ENCODE data around the gene GDE1.

DNA sequence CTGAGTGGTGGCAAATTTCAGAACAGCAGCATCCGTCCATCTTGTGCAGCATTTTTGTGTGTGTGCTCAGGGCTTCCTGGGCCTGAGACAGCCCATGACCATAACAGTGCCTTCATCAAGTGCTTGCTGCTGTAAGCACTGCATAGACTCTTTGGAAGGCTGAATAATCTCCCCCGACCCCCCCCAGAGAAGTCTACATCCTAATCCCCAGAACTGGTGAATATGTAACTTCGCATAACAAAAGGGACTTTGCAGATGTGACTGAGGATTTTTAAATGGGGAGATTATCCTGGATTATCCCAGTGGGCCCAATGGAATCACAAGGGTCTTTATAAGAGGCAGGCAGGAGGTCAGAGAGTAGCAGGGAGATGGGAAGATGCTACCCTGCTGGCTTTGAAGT lies 53.6 kb downstream of the GDE1 start:
- TF ChIP-seq, protein P1, sequence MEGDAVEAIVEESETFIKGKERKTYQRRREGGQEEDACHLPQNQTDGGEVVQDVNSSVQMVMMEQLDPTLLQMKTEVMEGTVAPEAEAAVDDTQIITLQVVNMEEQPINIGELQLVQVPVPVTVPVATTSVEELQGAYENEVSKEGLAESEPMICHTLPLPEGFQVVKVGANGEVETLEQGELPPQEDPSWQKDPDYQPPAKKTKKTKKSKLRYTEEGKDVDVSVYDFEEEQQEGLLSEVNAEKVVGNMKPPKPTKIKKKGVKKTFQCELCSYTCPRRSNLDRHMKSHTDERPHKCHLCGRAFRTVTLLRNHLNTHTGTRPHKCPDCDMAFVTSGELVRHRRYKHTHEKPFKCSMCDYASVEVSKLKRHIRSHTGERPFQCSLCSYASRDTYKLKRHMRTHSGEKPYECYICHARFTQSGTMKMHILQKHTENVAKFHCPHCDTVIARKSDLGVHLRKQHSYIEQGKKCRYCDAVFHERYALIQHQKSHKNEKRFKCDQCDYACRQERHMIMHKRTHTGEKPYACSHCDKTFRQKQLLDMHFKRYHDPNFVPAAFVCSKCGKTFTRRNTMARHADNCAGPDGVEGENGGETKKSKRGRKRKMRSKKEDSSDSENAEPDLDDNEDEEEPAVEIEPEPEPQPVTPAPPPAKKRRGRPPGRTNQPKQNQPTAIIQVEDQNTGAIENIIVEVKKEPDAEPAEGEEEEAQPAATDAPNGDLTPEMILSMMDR (conservative IDR thresholded peaks at IDR 0.05): no peak
- TF ChIP-seq ZFX (IDR thresholded peaks at IDR 0.05): no peak

Data from C4-2B (cell line).